H9 (cell line): Measurements from ENCODE around the gene TSPAN18. TPM values are rescaled to one million over a fixed set of nuclear protein-coding genes. Genes with fewer than 3 reads are reported as not detected.

Experiments
- DNase-seq: peaks from one replicate; pipeline ENCODE4 v3.0.0-alpha.2; 2017
- H2AFZ ChIP-seq: one replicate; pipeline ENCODE4 v1.6.1; 2013; ENCODE audit warnings: mild to moderate bottlenecking, low read length, control low read depth, moderate library complexity
- H2AK5ac ChIP-seq: 2 replicates; pipeline ENCODE4 v1.6.1; 2013; ENCODE audit warnings: low read length, control low read depth, mixed read lengths; ENCODE audit not compliant: insufficient read length
- H2BK120ac ChIP-seq: one replicate; pipeline ENCODE4 v1.6.1; 2013; ENCODE audit warnings: low read depth, mild to moderate bottlenecking, low read length, control low read depth, inconsistent platforms; ENCODE audit not compliant: poor library complexity, severe bottlenecking
- H2BK12ac ChIP-seq: 2 replicates; pipeline ENCODE4 v1.6.1; 2013; ENCODE audit warnings: low read length, control low read depth, mixed read lengths, low read depth; ENCODE audit not compliant: insufficient read length
- H2BK15ac ChIP-seq: 2 replicates; pipeline ENCODE4 v1.6.1; 2013; ENCODE audit warnings: low read depth, low read length, control low read depth
- H2BK20ac ChIP-seq: one replicate; pipeline ENCODE4 v1.6.1; 2013; ENCODE audit warnings: low read depth, mild to moderate bottlenecking, low read length, control low read depth, inconsistent platforms; ENCODE audit not compliant: poor library complexity, severe bottlenecking
- H2BK5ac ChIP-seq: 2 replicates; pipeline ENCODE4 v1.6.1; 2013; ENCODE audit warnings: low read length, control low read depth, mixed read lengths; ENCODE audit not compliant: insufficient read length
- H3K14ac ChIP-seq: 2 replicates; pipeline ENCODE4 v1.6.1; 2013; ENCODE audit warnings: low read length, control low read depth; ENCODE audit not compliant: insufficient read depth
- H3K18ac ChIP-seq: 2 replicates; pipeline ENCODE4 v1.6.1; 2013; ENCODE audit warnings: low read depth, mild to moderate bottlenecking, mixed read lengths, low read length, control low read depth; ENCODE audit not compliant: insufficient read length
- H3K23ac ChIP-seq: 2 replicates; pipeline ENCODE4 v1.6.1; 2013; ENCODE audit warnings: low read length, control low read depth, mixed read lengths, low read depth; ENCODE audit not compliant: insufficient read length
- H3K23me2 ChIP-seq: 2 replicates; pipeline ENCODE4 v1.6.1; 2013; ENCODE audit warnings: low read depth, mild to moderate bottlenecking, mixed read lengths, low read length, control low read depth; ENCODE audit not compliant: insufficient read length, poor library complexity, severe bottlenecking
- H3K27ac ChIP-seq: 2 replicates; pipeline ENCODE4 v1.5.1; 2013; ENCODE audit warnings: low read length, control low read depth, mixed read lengths, low read depth; ENCODE audit not compliant: insufficient read length
- H3K27me3 ChIP-seq: 2 replicates; pipeline ENCODE4 v1.6.1; 2013; ENCODE audit warnings: low read length, control low read depth, inconsistent platforms; ENCODE audit not compliant: insufficient read depth
- H3K4ac ChIP-seq: 2 replicates; pipeline ENCODE4 v1.6.1; 2013; ENCODE audit warnings: low read depth, mild to moderate bottlenecking, control low read depth, inconsistent platforms, low read length, moderate library complexity
- H3K4me1 ChIP-seq: 2 replicates; pipeline ENCODE4 v1.6.1; 2013; ENCODE audit warnings: low read length, control low read depth, inconsistent platforms; ENCODE audit not compliant: insufficient read depth
- H3K4me2 ChIP-seq: 2 replicates; pipeline ENCODE4 v1.6.1; 2013; ENCODE audit warnings: low read length, control low read depth, mixed read lengths; ENCODE audit not compliant: insufficient read length, insufficient read depth
- H3K56ac ChIP-seq: 2 replicates; pipeline ENCODE4 v1.6.1; 2013; ENCODE audit warnings: low read depth, mild to moderate bottlenecking, mixed read lengths, low read length, control low read depth; ENCODE audit not compliant: insufficient read length
- H3K79me1 ChIP-seq: 2 replicates; pipeline ENCODE4 v1.6.1; 2013; ENCODE audit warnings: low read depth, mild to moderate bottlenecking, moderate library complexity, low read length, control low read depth, inconsistent platforms; ENCODE audit not compliant: insufficient read depth, poor library complexity, severe bottlenecking
- H3K79me2 ChIP-seq: 2 replicates; pipeline ENCODE4 v1.6.1; 2013; ENCODE audit warnings: low read length, control low read depth, inconsistent platforms; ENCODE audit not compliant: insufficient read depth
- H3K9ac ChIP-seq: 2 replicates; pipeline ENCODE4 v1.6.1; 2013; ENCODE audit warnings: low read length, control low read depth, mixed read lengths; ENCODE audit not compliant: insufficient read length; ENCODE audit errors: extremely low read depth
- H3K9me3 ChIP-seq: one replicate; pipeline ENCODE4 v1.6.1; 2013; ENCODE audit warnings: low read depth, low read length, inconsistent platforms; ENCODE audit not compliant: control insufficient read depth
- H3T11ph ChIP-seq: one replicate; pipeline ENCODE4 v1.6.1; 2013; ENCODE audit warnings: mild to moderate bottlenecking, low read length, control low read depth, inconsistent platforms
- H4K20me1 ChIP-seq: one replicate; pipeline ENCODE4 v1.6.1; 2013; ENCODE audit not compliant: control insufficient read depth, insufficient read length, insufficient read depth
- H4K5ac ChIP-seq: 2 replicates; pipeline ENCODE4 v1.6.1; 2013; ENCODE audit warnings: low read depth, mild to moderate bottlenecking, mixed read lengths, low read length, control low read depth; ENCODE audit not compliant: insufficient read length
- H4K8ac ChIP-seq: replicated peaks from 2 replicates; pipeline ENCODE4 v1.6.1; 2013; ENCODE audit warnings: low read length, control low read depth, mixed read lengths, low read depth; ENCODE audit not compliant: insufficient read length
- H4K91ac ChIP-seq: 2 replicates; pipeline ENCODE4 v1.6.1; 2013; ENCODE audit warnings: low read depth, mild to moderate bottlenecking, moderate library complexity, mixed read lengths, low read length, control low read depth; ENCODE audit not compliant: insufficient read length
- H3K27ac Mint-ChIP-seq, 3 experiments: 2 replicates in 2 of 3; 3 replicates in 1 of 3; pipeline ENCODE4 v1.8.0; 2020 to 2021; ENCODE audit warnings: mixed read lengths in 3 of 3, mild to moderate bottlenecking in 1 of 3, moderate library complexity in 1 of 3
- H3K27me3 Mint-ChIP-seq: 2 replicates; pipeline ENCODE4 v1.8.0; 2021; ENCODE audit warnings: low read depth, mild to moderate bottlenecking, moderate library complexity, mixed read lengths
- H3K36me3 Mint-ChIP-seq, 3 experiments: 2 replicates in 2 of 3; 3 replicates in 1 of 3; pipeline ENCODE4 v1.8.0; 2020 to 2021; ENCODE audit warnings: low read depth in 3 of 3, mixed read lengths in 3 of 3; ENCODE audit not compliant: insufficient read depth in 1 of 3
- H3K4me1 Mint-ChIP-seq, 2 experiments: 2 replicates each; pipeline ENCODE4 v1.8.0; 2020; ENCODE audit warnings: mixed read lengths in 2 of 2
- H3K4me3 Mint-ChIP-seq, 2 experiments: 2 replicates in 1 of 2; 3 replicates in 1 of 2; pipeline ENCODE4 v1.8.0; 2020 to 2021; ENCODE audit warnings: mild to moderate bottlenecking in 2 of 2, mixed read lengths in 2 of 2, moderate library complexity in 1 of 2
- H3K9me3 Mint-ChIP-seq, 2 experiments: 2 replicates in 1 of 2; 3 replicates in 1 of 2; pipeline ENCODE4 v1.8.0; 2020; ENCODE audit warnings: mild to moderate bottlenecking in 2 of 2, mixed read lengths in 2 of 2, moderate library complexity in 1 of 2
- CTCF ChIP-seq: fragments of 200-600 bp; sonication (generic); conservative IDR thresholded peaks from 3 replicates; pipeline ENCODE4 v1.8.0; 2021; ENCODE audit warnings: antibody characterized with exemption, mild to moderate bottlenecking
- WGBS: extraction: QIAGEN DNeasy Blood & Tissue Kit; methylation state at CpG from one replicate; pipeline ENCODE4 v1.1.7; 2013; ENCODE audit warnings: missing lambda C conversion rate, low lambda C conversion rate, mixed read lengths; ENCODE audit not compliant: insufficient read length; ENCODE audit errors: extremely low coverage; 5-methylcytosine and 5-hydroxymethylcytosine counted together
- total RNA-seq: library from RNA; stranded (reverse); gene quantifications from 2 replicates; pipeline ENCODE4 v1.2.1, GENCODE V29; 2021

The TSPAN18 gene
- total RNA-seq, 1 experiment from 2014 or later: 25.3 TPM

- peaks cover 15% of the 10 kb centered on the region for H3K4me1 ChIP-seq
- H3K23me2 ChIP-seq: no peaks in the 10 kb centered on the region
- no peak for TF ChIP-seq CTCF
- no peak overlapping the region for H2BK12ac ChIP-seq
- H3K9me3 Mint-ChIP-seq: no peaks in the 10 kb centered on the region; a peak in 1 of 5 replicates
- H3K36me3 Mint-ChIP-seq: peaks cover 0 to 3% (median 0%) of the 10 kb centered on the region in 3 experiments; a peak in 2 of 7 replicates
- no peaks in the 10 kb centered on the region for H4K20me1 ChIP-seq
- H3K4ac ChIP-seq: no peak overlapping the region
- no CpG with 5 or more reads among the region's 6 CpGs for WGBS
- H3K9me3 ChIP-seq: no peaks in the 10 kb centered on the region
- peaks cover 4% of the 10 kb centered on the region for H3K27me3 Mint-ChIP-seq
- no peak overlapping the region for H3K9ac ChIP-seq
- no peak overlapping the region for H3K4me2 ChIP-seq
- H3K27me3 ChIP-seq: no peaks in the 10 kb centered on the region; the same call in 1 of the 2 replicates
- no peak overlapping the region for H4K5ac ChIP-seq
- no peak overlapping the region for H3K56ac ChIP-seq
- H3K79me1 ChIP-seq: no peaks in the 10 kb centered on the region
- H3K4me3 Mint-ChIP-seq: no peak overlapping the region
- H3T11ph ChIP-seq: no peak overlapping the region
- H3K27ac ChIP-seq: no peak overlapping the region
- H2AFZ ChIP-seq: no peak overlapping the region
- H2BK20ac ChIP-seq: no peak overlapping the region
- no peak overlapping the region for H3K18ac ChIP-seq
- H3K27ac Mint-ChIP-seq: no peak overlapping the region
- H2BK120ac ChIP-seq: no peak overlapping the region
- no peak overlapping the region for H2AK5ac ChIP-seq
- H4K8ac ChIP-seq: no peak overlapping the region
- DNase-seq: peak; percentile 15
- H3K4me1 Mint-ChIP-seq: peaks cover 58 to 61% of the 10 kb centered on the region in 2 experiments
- no peak overlapping the region for H2BK5ac ChIP-seq
- H2BK15ac ChIP-seq: no peak overlapping the region
- H3K14ac ChIP-seq: no peak overlapping the region
- no peak overlapping the region for H4K91ac ChIP-seq
- H3K23ac ChIP-seq: no peak overlapping the region
- no peaks in the 10 kb centered on the region for H3K79me2 ChIP-seq
Measured at GRCh38 chr11:44776551-44777208, 49.9 kb downstream of the TSPAN18 start.
